Astrocyte (in vitro differentiated cells and primary cell): ENCODE data around the gene ZNF438.

Experiments used
- CTCF ChIP-seq: IDR thresholded peaks from 2 replicates; pipeline ENCODE4 v1.5.1; 2011; ENCODE audit warnings: low read depth, mild to moderate bottlenecking, inconsistent platforms, low read length, moderate library complexity; ENCODE audit not compliant: insufficient read depth
- EZH2 ChIP-seq: IDR thresholded peaks from 2 replicates; pipeline ENCODE4 v1.6.1; 2012; ENCODE audit warnings: mild to moderate bottlenecking, low read length, inconsistent platforms; ENCODE audit not compliant: insufficient read depth

- no peak for TF ChIP-seq CTCF
- TF ChIP-seq EZH2: no peak
Observed at GRCh38 chr10:30993155-30993554, 38.5 kb downstream of the ZNF438 start.
